GM18519 (cell line): Measurements from ENCODE around the gene CRK.
"Not testable (repeated sequence)": the region's sequence is repeated elsewhere in the genome, so short reads cannot be mapped to it uniquely, and the experiment has no call there.

Experiments
- ATAC-seq: cut with Tn5 transposase; IDR thresholded peaks from one replicate; pipeline ENCODE4 v1.9.1; 2021; ENCODE audit warnings: mild to moderate bottlenecking, moderate library complexity; ENCODE audit not compliant: unreplicated experiment, low FRiP score

The CRK gene

DNA sequence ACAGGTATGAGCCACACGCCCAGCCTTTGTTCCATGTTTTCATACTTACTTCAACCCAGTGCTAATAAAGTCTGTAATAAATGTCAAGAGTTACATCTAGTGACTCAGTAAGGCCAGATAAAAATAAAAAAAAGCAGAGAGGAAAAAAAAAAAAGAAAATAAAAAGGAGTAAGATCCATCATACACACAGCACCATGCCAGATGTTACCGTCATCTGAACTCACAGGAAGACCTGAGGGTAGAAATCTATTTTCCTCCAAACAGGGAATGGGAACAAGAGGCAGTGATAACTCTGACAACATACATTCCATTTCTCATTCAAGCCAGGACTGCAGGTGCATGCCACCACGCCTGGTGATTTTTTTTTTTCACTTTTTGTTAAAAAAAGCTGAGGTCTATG, 20.7 kb downstream of the CRK start:
- no peak for ATAC-seq

DNA sequence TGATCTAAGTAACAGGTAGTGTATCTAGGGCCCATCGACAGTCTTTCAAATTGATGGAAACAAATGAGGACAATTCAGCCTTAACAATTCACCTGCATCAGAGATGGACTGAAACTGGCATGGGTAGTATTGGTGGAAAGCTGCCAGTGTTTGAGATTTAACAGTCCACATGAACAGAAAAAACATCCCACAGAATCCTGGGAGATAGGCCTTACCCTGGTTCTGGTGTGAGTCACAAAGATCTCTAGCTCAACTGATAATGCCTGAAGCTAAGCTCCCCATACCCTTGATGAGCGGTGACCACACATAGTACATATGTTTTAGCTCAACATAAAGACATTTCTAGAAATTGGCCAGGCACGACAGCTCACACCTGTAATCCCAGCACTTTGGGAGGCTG, 21.9 kb downstream of the CRK start:
- no peak for ATAC-seq

DNA sequence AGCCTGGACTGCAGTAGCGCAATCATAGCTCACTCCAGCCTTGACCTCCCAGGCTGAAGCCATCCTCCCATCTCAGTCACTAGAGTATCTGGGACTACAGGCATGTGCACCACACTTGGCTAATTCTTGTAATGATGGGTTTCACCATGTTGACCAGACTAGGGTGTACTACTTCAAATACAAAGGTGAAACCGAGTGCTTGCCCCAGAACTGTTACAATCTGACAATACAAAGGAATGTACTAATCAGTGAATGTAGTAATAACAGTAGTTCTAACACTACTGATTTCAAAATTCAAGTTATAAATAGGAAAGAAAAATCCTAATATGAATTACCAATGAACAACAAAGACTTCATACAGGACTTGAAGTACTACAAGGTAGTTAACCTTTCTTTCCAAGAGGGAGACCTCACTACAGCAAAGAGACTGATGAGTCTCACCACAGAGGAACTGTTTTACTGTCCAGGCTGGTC, 24.4 kb downstream of the CRK start:
- no peak for ATAC-seq

DNA sequence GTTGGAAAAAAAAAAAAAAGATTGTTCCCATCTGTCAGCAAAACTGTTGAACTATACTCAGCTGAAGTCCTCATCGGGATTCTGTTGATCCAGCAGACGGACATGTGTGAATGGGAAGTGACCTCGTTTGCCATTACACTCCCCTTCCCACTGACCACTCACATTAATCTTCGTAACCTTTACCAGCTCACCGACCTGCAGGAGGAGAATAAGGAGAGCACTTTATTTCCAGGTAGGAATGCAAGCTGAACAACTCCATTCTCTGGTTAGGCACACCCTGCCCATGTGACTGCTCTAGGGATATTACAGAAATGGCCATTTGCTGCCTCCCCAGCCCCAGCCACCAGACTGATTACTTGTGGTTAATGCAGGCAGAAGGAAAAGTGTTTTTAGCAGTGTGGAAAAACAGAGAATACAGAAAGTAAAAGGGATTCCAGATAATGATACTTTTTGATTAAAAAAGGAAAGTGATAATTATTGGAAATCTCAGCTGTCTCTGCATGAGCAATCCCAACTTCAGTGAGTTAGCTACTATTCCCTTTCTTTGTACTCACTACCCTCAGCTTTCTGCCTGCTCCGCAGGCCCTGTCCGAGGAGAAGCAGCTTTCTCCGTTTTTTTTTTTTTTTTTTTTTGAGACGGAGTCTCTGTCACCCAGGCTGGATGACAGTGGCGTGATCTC, 32.4 kb downstream of the CRK start:
- no peak for ATAC-seq

DNA sequence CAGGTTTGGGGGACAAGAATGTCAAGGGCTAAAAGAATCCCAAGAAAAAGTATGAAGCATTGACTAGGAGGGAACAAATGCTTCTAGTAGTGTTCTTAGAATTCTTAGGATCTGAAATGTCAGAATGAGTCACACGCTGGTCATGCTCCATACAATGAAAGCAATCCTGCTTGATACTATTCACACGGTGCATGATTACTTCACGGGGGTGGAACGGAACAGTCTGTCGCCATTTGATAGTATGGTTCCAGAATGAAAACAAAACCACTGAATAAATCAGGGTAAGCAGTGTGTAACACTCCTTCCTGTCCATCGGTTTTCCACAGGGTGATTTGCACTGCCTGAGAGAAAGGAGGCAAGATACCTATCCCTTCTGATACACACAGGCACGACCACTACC, 33.1 kb downstream of the CRK start:
- ATAC-seq = no peak

DNA sequence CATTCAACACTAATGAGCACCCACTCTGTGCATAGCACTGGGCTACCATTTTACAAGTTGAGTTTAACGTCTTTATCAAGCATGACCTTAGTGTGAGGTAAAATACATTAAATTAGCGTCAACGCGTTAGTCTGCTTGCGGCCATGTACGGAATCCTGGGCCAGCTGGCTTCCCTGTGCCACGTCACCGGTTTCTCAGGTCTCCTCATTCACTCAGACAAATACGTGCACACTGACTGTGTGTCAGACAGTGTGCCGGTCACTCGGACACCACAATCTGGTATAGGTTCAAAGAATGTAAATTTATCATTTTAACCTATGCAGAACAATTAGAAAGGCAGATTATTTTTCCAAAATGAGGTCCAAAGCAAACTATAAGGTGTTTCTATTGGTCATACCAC, 34.6 kb downstream of the CRK start:
- ATAC-seq = no peak

DNA sequence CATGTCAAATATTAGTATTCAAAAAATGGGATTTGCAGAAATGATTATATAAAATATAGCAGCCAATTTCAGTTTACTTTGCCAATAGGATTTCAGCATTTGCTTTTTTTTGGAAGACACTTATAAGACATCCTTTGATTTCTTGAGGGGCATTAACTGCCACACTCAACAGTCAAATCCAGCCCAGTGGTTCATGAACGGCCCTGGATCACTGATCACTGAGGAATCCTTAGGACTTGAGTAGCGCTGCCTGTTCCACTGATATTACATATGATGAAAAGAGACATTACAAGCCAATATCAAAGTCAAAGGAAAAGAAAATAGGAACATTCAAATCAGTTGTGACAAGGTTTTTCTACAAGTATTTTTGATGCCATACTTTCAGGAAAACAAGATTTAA, 35.1 kb downstream of the CRK start:
- ATAC-seq = no peak

DNA sequence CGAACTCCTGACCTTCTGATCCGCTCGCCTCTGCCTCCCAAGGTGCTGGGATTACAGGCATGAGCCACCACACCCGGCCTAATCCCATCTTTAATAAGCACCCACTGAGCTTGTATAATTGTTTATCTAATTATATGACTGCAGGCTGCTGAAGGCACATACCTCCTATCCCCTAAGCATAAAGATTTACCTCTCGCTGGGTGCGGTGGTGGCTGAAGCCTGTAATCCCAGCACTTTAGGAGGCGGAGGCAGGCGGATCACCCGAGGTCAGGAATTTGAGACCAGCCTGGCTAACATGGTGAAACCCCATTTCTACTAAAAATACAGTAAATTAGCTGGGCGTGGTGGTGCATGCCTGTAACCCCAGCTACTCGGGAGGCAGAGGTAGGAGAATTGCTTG, 35.9 kb downstream of the CRK start:
- no peak for ATAC-seq

DNA sequence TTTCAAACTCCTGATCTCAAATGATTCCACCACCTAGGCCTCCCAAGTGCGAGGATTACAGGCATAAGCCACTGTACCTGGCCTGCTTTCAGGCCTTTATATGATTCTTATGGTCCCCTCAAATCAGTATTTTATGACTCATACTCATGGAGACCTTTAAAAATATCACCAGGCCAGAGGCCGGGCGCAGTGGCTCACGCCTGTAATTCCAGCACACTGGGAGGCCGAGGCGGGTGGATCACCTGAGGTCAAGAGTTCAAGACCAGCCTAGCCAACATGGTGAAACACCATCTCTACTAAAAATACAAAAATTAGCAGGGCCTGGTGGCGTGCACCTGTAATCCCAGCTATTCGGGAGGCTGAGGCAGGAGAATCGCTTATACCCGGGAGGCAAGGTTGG, 37.6 kb downstream of the CRK start:
- ATAC-seq = not testable (repeated sequence)

DNA sequence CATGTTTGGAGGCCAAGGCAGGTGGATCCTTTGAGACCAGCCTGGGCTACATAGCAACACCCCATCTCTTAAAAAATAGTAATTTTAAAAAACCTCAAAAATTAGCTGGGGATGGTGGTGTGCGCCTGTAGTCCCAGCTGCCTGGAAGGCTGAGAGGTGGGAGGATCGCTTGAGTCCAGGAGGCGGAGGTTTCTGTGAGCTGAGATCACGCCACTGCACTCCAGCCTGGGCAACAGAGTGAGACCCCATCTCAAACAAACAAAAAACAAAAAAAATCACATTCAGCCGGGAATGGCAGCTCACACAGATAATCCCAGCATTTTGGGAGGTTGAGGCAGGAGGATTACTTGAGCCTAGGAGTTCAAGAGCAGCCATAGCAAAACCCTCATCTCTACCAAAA, 39.6 kb downstream of the CRK start:
- no peak for ATAC-seq

DNA sequence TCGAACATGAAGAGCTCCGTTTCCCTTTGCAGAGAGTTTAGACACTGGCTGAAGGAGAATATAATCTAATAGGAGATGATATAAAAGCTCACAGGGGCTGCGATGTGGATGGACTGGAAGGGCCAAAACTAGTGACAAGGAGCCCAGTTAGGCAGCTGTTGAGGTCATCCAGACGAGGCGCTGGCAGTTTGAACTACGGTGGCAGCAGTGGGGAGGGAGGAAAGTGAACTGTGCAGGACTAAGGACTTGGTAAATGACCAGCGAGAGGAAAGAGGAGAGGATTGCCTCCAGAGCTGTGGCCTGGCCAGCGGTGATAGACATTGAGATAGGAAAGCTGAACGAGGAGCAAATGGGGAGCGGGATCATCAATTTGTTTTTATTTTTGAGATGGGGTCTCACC, 41.4 kb downstream of the CRK start:
- no peak for ATAC-seq

DNA sequence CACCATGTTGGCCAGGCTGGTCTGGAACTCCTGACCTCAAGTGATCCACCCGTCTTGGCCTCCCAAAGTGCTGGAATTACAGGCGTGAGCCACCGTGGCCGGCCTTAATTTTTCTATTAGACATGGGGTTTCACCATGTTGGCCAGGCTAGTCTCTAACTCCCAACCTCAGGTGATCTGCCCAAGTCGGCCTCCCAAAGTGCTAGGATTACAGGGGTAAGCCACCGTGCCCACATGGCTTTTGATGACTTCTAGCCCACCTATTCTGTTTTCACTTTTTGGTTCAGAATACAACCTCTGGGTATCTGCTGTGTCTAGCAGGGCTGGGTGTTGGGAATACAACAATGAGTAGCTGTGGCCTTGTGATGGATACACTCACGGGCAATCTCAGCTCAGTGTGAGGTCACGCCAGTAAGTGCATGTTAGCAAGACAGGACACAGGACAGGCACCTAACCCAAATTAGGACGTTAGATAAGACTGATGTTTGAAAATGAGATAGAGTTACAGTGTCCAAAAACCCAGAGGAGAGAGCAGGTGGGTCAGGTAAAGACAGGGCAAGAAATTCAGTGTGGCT, 41.9 kb downstream of the CRK start:
- ATAC-seq = no peak

DNA sequence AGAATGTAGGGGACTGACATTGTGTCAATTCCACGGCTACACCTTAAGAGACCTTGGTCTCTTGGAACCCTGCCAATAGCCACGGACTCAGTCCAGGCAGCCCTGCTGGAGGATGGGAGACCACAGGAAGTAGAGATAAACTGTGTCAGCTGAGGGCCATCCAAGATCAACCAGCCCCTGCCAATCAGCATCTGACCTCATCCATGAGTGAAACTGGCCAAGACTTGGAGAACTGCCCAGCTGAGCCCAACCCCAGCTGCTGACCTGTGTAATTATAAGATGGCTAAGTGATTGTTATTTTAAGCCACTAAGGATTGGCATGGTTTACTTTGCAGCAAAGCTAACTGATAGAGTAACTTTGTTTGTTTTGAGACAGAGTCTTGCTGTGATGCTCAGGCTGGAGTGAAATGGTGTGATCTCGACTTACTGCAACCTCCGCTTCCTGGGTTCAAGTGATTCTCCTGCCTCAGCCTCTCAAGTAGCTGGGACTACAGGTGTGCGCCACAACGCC, 42.7 kb downstream of the CRK start:
- no peak for ATAC-seq

DNA sequence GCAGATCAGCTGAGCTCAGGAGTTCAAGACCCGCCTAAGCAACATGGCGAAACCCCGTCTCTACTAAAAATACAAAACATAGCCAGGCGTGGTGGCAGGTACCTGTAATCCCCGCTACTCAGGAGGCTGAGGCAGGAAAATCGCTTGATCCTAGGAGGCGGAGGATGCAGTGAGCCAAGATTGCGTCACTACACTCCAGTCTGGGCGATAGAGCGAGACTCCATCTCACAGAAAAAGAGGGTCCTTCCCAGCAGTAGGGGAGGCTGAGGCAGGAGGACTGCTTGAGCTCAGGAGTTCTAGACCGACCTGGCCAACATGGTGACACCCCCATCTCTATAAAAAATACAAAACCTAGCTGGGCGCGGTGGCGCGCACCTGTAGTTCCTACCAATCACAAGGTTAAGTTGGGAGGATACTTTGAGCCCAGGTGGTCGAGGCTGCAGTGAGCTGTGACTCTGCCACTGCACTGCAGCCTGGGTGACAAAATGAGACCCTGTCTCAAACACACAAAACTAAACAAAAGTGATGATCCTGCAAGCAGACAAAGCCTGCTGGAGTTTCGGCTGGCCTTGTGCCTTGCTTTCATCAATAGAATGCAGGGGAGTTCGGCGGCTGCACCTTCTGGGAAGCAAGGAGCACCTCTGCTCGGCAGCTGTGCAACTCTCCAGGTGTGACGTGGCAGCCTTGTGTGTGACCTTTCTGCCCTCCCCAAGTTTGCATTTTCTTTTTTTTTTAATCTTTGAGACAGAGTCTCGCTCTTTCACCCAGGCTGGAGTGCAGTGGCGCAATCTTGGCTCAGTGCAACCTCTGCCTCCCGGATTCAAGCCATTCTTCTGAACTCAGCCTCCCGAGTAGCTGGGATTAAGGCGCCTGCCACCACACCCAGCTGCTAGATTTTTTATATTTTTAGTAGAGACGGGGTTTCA, 43.6 kb downstream of the CRK start:
- no peak for ATAC-seq

DNA sequence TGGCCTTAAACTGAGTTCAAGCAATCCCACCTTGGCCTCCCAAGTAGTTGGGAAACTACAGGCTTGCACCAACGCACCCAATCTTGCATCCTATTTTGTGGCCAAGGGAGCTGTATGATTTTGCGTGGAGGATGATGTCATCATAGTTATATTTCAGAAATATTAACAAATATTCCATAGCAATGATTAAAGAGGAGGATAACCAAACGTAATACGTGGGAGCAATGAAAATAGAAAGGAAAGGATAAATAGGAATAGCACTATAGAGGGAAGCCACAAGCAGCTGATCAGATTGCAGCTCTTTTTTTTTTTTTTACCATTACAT, 53.8 kb downstream of the CRK start:
- no peak for ATAC-seq

DNA sequence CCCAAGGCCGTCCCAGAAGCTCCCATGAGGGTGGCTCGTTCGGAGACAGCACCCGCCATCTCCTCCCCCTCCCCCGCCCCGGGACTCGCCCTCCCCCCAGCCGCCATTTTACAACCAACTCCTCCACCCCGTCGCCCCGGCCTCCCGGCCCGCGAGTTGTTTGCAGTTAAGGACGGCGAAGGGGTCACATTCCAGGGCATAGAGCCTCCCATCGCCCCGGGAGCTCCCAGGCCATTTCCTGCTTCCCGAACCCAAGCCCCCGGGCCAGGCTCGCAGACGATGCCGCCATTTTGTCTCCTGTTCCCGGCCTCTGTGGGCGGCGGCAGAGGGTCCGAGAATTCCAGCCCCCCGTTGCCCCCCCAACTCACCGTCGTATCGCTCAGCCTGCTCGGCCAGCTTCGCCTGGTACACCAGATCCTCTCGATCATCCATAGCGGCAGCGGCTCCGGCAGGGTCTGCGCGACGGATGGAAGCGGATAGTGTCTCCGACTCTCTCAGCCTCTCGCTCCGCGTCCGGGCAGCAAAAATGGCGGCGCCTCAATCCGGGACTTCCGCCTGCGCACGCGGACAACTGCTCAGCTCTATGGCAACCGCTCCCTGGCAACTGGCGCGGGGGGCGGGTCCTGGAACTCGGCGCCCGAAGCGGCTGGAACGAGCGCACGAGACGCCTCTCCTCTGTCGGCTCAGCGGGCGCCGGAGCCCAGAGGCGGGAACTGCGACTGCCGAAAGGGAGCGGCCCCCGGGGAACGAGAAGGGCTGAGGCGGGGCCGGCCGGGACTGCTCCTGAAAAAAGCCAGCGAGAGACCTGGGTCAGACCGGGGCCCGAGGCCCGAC, 56.1 kb downstream of the CRK start, which contains the start of gene YWHAE:
Gene YWHAE, minus strand, starts transcription at position 544 of the 834 bp plus-strand sequence. Its CDS starts 112 bp downstream, at position 432.
- ATAC-seq = peak; percentile 70

DNA sequence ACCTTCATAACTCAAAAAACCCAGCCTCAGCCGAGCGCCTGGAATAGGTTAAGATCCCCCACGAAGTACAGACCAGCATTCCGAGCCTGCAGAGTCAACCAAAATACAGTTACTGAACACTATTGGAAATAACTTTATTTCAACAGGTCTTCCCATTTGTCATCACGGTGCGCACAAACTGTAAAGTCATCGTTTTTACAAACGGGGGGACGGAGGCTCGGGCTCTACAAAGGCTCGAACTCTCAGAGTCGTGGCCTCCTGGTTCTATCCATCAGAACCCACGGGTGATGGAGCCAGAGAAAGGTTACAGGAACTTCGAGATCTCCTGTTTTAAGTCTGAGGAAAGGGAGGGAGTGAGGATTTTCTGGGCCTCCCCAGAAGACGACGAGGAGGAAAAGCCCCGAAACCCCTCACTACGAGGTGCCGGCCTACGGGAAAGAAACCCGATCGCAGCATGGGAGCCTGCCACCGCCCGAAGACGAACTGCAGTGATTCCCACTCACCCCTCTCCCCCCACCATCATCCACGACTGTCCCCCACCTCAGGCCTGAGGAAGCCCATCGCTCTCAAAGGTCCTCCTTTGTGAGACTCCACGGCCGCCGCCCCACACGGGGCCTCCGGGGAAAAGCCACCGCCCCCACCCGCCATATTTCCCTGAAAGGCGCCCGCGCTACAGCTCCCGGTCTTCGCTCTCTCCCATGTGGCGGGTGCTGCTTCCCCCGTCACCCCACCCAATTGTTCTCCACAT, 56.9 kb downstream of the CRK start:
- ATAC-seq = no peak

DNA sequence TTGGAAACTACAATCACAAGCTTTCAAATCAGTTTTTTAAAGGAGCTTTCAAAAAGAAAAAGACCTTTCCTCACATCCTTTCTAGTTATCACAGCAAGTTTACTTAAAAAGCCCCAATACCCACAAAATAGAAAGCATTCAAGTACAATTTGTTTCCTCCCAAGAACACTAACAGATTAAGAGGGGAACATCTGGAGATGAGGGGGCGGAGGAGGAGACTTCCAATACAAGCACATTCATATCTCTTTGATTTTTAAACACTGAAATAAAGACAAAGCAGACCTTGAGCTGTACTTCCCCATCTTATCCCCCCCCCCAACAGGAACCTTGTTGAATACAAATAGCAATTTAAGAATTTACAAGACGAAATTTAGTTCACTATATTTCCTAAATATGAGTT, 58.0 kb downstream of the CRK start:
- ATAC-seq = no peak

DNA sequence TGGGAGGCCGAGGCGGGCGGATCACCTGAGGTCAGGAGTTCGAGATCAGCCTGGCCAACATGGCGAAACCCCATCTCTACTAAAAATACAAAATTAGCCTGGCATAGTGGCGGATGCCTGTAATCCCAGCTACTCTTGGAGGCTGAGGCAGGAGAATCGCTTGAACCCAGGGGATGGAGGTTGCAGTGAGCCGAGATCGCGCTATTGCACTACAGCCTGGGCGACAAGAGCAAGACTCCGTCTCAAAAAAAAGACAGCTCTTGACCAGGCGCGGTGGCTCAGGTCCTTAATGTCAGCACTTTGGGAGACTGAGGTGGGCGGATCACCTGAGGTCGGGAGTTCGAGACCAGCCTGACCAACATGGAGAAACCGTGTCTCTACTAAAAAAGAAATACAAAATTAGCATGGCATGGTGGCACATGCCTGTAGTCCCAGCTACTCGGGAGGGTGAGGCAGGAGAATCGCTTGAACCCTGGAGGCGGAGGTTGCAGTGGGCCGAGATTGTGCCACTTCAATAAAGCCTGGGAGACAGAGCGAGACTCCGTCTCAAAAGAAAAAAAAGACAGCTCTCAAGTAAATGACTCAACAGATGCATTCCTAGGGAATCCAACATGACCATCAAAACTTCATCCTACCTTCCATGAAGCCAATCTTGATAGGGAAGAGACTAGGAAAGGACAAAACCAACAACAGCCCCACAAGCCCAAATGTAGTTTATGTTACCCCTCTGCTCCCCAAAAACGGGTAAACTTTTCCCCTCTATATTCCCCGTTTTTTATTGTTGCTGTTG, 60.0 kb downstream of the CRK start:
- not testable (repeated sequence) for ATAC-seq
